HCT116 (cell line): ENCODE measurements around the gene LRRC8B. TPM values are rescaled to one million over a fixed set of nuclear protein-coding genes. Genes with fewer than 3 reads are reported as not detected.

Source experiments
- ATAC-seq: fragments of 200-7000 bp; cut with Tn5 transposase; 2 replicates; pipeline ENCODE4 v1.9.1; 2020; ENCODE audit warnings: mild to moderate bottlenecking, moderate library complexity
- BruUV-seq: library from RNA; stranded (reverse); fragments of 400-500 nt; replicated peaks from 2 replicates; lab custom pipeline; 2021; lab: Mats Ljungman, UMichigan
- CTCF ChIA-PET: fragments of 300-600 bp; sonication (Branson Sonifier 250); formaldehyde crosslinking; loops from one replicate; lab custom pipeline; 2021; ENCODE audit warnings: antibody characterized with exemption; lab: Charles Lee
- POLR2A ChIA-PET: fragments of 300-600, 350-600 bp; sonication (Branson Sonifier 250); formaldehyde crosslinking; loops from one replicate; lab custom pipeline; 2021; ENCODE audit warnings: antibody characterized with exemption; lab: Charles Lee
- RAD21 ChIA-PET, 2 experiments: fragments of 300-600 bp; sonication (Branson Sonifier 250); formaldehyde crosslinking; loops; one replicate each; lab custom pipeline; 2023; ENCODE audit warnings: low total read pairs in 2 of 2; ENCODE audit not compliant: uncharacterized antibody in 2 of 2, unreplicated experiment in 2 of 2, low non-redundant PET in 1 of 2; lab: Charles Lee
- DNase-seq: peaks from one replicate; pipeline ENCODE4 v3.0.0-alpha.2; 2010; ENCODE audit warnings: low read depth, low spot score
- H2AFZ ChIP-seq: fragments of 200-600 bp; shearing (Covaris generic), sonication (generic); 2 replicates; pipeline ENCODE4 v1.6.1; 2017; ENCODE audit warnings: low read depth, mixed run types, mixed read lengths, antibody characterized with exemption, low read length; ENCODE audit not compliant: poor library complexity, severe bottlenecking
- H3K27ac ChIP-seq: 2 replicates; pipeline ENCODE4 v1.5.1; 2012; ENCODE audit warnings: low read depth, low read length
- H3K27me3 ChIP-seq: fragments of 200-600 bp; sonication (generic); 2 replicates; pipeline ENCODE4 v1.6.1; 2016; ENCODE audit warnings: mixed run types, low read length, mixed read lengths; ENCODE audit not compliant: insufficient read depth
- H3K36me3 ChIP-seq, 2 experiments: fragments of 200-500 bp in 1 of 2; fragments of 200-600 bp in 1 of 2; sonication (Bioruptor generic) in 1 of 2; sonication (generic) in 1 of 2; 2 replicates each; pipeline versions ENCODE4 v1.5.1 to v1.6.1; 2014 to 2016; ENCODE audit warnings: low read length in 2 of 2, inconsistent platforms in 1 of 2, mixed read lengths in 1 of 2, mixed run types in 1 of 2; ENCODE audit not compliant: insufficient read depth in 2 of 2, control insufficient read depth in 1 of 2
- H3K4me1 ChIP-seq, 2 experiments: fragments of 200-600 bp in 1 of 2; sonication (generic) in 1 of 2; 2 replicates each; pipeline versions ENCODE4 v1.5.1 to v1.6.1; 2012 to 2017; ENCODE audit warnings: low read length in 2 of 2, inconsistent platforms in 1 of 2, mild to moderate bottlenecking in 1 of 2, mixed read lengths in 1 of 2, mixed run types in 1 of 2, moderate library complexity in 1 of 2; ENCODE audit not compliant: insufficient read depth in 2 of 2, control insufficient read depth in 1 of 2
- H3K4me2 ChIP-seq: fragments of 200-600 bp; sonication (generic); 2 replicates; pipeline ENCODE4 v1.6.1; 2017; ENCODE audit warnings: mixed run types, low read length, mixed read lengths
- H3K4me3 ChIP-seq, 2 experiments: fragments of 200-600 bp in 1 of 2; sonication (generic) in 1 of 2; replicated peaks in 1 of 2; 2 replicates each; pipeline ENCODE4 v1.5.1; 2011 to 2016; ENCODE audit warnings: low read length in 2 of 2, control low read depth in 1 of 2, low read depth in 1 of 2, mild to moderate bottlenecking in 1 of 2, mixed read lengths in 1 of 2, mixed run types in 1 of 2
- H3K79me2 ChIP-seq: fragments of 200-600 bp; sonication (generic); 2 replicates; pipeline ENCODE4 v1.6.1; 2017; ENCODE audit warnings: mild to moderate bottlenecking, mixed run types, low read length, moderate library complexity, mixed read lengths; ENCODE audit not compliant: insufficient read depth
- H3K9ac ChIP-seq: fragments of 200-600 bp; sonication (generic); 2 replicates; pipeline ENCODE4 v1.6.1; 2016; ENCODE audit warnings: low read length, mixed read lengths
- H3K9me2 ChIP-seq: fragments of 200-600 bp; sonication (generic), shearing (Covaris generic); 2 replicates; pipeline ENCODE4 v1.6.1; 2017; ENCODE audit warnings: mixed run types, mild to moderate bottlenecking, moderate library complexity; ENCODE audit not compliant: insufficient read depth
- H3K9me3 ChIP-seq, 2 experiments: fragments of 200-500 bp in 1 of 2; fragments of 200-600 bp in 1 of 2; sonication (Bioruptor generic) in 1 of 2; sonication (generic) in 1 of 2; 2 replicates each; pipeline ENCODE4 v1.6.1; 2014 to 2017; ENCODE audit warnings: low read length in 2 of 2, mixed read lengths in 2 of 2, inconsistent platforms in 1 of 2, low read depth in 1 of 2, mild to moderate bottlenecking in 1 of 2, mixed run types in 1 of 2, moderate library complexity in 1 of 2; ENCODE audit not compliant: control insufficient read depth in 1 of 2, insufficient read depth in 1 of 2
- H4K20me1 ChIP-seq: fragments of 200-600 bp; sonication (generic), shearing (Covaris generic); 2 replicates; pipeline ENCODE4 v1.6.1; 2017; ENCODE audit warnings: mixed run types, mild to moderate bottlenecking, moderate library complexity; ENCODE audit not compliant: insufficient read depth
- EGR1 ChIP-seq: IDR thresholded peaks from 2 replicates; pipeline ENCODE4 v1.6.1; 2012; ENCODE audit warnings: low read depth
- EZH2 ChIP-seq: fragments of 200-600 bp; sonication (generic); IDR thresholded peaks from 2 replicates; pipeline ENCODE4 v1.6.1; 2017; ENCODE audit warnings: antibody characterized with exemption, mixed run types
- EZH2phosphoT487 ChIP-seq: fragments of 200-600 bp; IDR thresholded peaks from 2 replicates; pipeline ENCODE4 v1.6.1; 2018; ENCODE audit warnings: antibody characterized with exemption, borderline replicate concordance
- FOSL1 ChIP-seq: IDR thresholded peaks from 2 replicates; pipeline ENCODE4 v1.6.1; 2012; ENCODE audit warnings: low read depth
- JUND ChIP-seq: IDR thresholded peaks from 2 replicates; pipeline ENCODE4 v1.6.1; 2012
- POLR2A ChIP-seq: IDR thresholded peaks from 2 replicates; pipeline ENCODE4 v1.7.0; 2011; ENCODE audit warnings: borderline replicate concordance; ENCODE audit not compliant: insufficient read depth, insufficient read length; ENCODE audit errors: extremely low read depth
- RAD21 ChIP-seq: IDR thresholded peaks from 2 replicates; pipeline ENCODE4 v1.6.1; 2012; ENCODE audit warnings: low read depth, mild to moderate bottlenecking
- SIN3A ChIP-seq: IDR thresholded peaks from 2 replicates; pipeline ENCODE4 v1.6.1; 2012; ENCODE audit warnings: low read depth
- TCF7L2 ChIP-seq: IDR thresholded peaks from 2 replicates; pipeline ENCODE4 v1.7.0; 2011; ENCODE audit warnings: borderline replicate concordance, inconsistent platforms; ENCODE audit not compliant: insufficient read depth, insufficient read length; ENCODE audit errors: extremely low read depth
- YY1 ChIP-seq: IDR thresholded peaks from 2 replicates; pipeline ENCODE4 v1.6.1; 2011; ENCODE audit warnings: low read length, low read depth, moderate library complexity, mild to moderate bottlenecking; ENCODE audit not compliant: insufficient replicate concordance; ENCODE audit errors: extremely low read depth
- ZFX ChIP-seq: fragments of 450-650 bp; IDR thresholded peaks from 2 replicates; pipeline ENCODE4 v1.6.1; 2017
- intact Hi-C: fragments of 100-400 bp; cut with micrococcal nuclease; formaldehyde crosslinking; loops from 2 replicates; pipeline ENCODE4 v1.10.0; 2022
- total RNA-seq: library from RNA; stranded (reverse); gene quantifications from one replicate; pipeline ENCODE4 v1.2.1, GENCODE V29; 2021; ENCODE audit not compliant: unreplicated experiment
- TF ChIP-seq, protein P1 (sequence below): IDR thresholded peaks from 2 replicates; pipeline ENCODE4 v1.6.1; 2012; ENCODE audit warnings: low read depth
- TF ChIP-seq, protein P2 (sequence below), 3 experiments: fragments of 200-600 bp in 1 of 3; sonication (generic) in 1 of 3; IDR thresholded peaks in 2 of 3; conservative IDR thresholded peaks in 1 of 3; 2 replicates each; pipeline ENCODE4 v1.5.1; 2012 to 2017; ENCODE audit warnings: low read depth in 2 of 3, low read length in 2 of 3, antibody characterized with exemption in 1 of 3, borderline replicate concordance in 1 of 3, control low read depth in 1 of 3, mild to moderate bottlenecking in 1 of 3, mixed read lengths in 1 of 3, mixed run types in 1 of 3, moderate library complexity in 1 of 3; ENCODE audit not compliant: insufficient read depth in 1 of 3

Gene LRRC8B
- total RNA-seq, 1 experiment from 2014 or later, result 17.9 TPM

DNA sequence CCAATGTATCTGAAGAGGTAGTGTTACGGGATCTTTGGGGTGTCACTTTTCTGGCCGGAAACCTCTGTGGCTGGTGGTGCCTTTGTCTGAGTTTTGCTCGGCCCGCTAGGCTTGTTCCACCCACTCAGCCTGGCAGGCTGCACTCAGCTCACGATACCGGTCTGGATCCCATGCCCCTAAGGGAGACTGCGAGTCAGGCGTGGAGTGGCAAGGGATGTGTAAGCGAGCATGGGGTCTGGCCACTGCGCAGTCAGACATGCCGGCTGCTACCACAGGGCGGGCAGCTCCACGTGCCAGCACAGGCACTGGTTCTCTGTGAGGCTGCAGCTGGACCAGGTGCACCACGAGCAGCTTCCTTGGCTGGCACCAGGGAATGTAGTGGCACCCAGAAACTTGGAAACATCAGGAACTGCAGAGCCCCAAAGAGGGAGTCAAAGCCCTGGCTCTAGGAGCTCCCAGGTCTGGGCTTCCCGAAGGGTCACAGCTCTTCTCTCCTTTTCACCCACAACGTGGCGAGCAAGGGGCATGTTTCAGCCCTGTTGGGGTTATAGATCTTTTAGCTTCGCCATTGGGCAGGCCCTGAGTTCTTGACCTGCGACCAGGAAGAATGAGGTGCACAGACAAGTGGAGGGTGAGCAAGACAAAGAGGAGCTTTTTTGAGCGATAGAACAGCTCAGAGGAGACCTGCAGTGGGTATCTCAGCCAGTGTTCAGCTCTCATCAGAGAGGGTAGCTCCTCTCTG lies 84.5 kb downstream of the LRRC8B start:
- ChIA-PET POLR2A (no interaction called here), CTCF (no interaction called here), RAD21 (no interaction called here)
- Histone ChIP-seq H3K27ac (no peak overlapping the region), H3K9ac (no peak overlapping the region), H2AFZ (no peak overlapping the region), H3K9me2 (no peaks in the 10 kb centered on the region), H3K4me1 (peaks cover 10 to 11% of the 10 kb centered on the region in 2 experiments; a peak in 3 of 4 replicates), H3K4me3 (no peak overlapping the region), H4K20me1 (no peaks in the 10 kb centered on the region), H3K9me3 (no peaks in the 10 kb centered on the region), H3K36me3 (no peaks in the 10 kb centered on the region), H3K79me2 (no peaks in the 10 kb centered on the region), H3K4me2 (no peak overlapping the region), H3K27me3 (no peaks in the 10 kb centered on the region)
- intact Hi-C loops, result no loop called here
- ATAC-seq (no peak), DNase-seq (no peak)
- no TSS peak for BruUV-seq
- TF ChIP-seq JUND, result no peak

DNA sequence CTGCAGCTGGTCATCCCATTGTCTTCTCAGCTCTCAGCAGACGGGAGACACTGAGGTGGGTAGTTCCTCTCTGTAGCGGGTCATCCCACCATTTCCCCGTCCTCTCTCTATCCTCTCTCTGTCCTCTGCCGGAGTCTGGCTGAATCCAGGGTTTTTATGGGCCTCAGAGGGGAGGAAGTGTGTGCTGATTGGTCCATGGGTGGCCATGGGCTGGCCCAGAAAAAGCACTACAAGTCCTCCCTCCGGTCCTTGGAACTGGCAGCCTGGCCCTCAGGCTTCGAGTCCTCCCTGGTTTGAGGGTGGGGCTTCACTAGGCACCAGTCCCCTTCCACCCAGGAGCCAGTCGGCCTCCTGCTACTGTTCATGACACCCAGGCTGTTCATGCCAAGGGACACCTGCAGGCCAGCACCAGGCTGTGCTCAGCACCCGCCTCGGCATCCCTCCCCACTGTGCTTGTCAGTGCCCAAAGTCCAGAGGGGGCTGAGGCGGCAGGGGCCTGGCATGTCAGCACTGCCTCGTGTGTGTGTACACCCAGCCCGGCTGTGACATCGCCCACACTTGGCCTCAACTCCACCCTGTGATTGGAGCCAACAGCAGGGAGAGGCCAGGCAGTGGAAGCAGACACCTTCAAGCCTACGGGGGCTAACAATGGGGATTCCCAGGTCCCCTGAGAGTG lies 85.3 kb downstream of the LRRC8B start:
- H3K27ac ChIP-seq, result no peak overlapping the region
- H3K9ac ChIP-seq, result no peak overlapping the region
- BruUV-seq, result no TSS peak
- POLR2A ChIA-PET, result no interaction called here
- no peaks in the 10 kb centered on the region for H3K9me3 ChIP-seq
- no peak overlapping the region for H3K4me3 ChIP-seq
- H4K20me1 ChIP-seq, result no peaks in the 10 kb centered on the region
- intact Hi-C loops, result no loop called here
- CTCF ChIA-PET, result no interaction called here
- no peaks in the 10 kb centered on the region for H3K27me3 ChIP-seq
- no peak overlapping the region for H3K4me2 ChIP-seq
- no peak overlapping the region for H2AFZ ChIP-seq
- H3K36me3 ChIP-seq, result no peaks in the 10 kb centered on the region
- RAD21 ChIA-PET, result no interaction called here
- no peak for DNase-seq
- ATAC-seq, result no peak
- H3K4me1 ChIP-seq, result peaks cover 10 to 11% of the 10 kb centered on the region in 2 experiments; a peak in 3 of 4 replicates
- no peaks in the 10 kb centered on the region for H3K9me2 ChIP-seq
- no peaks in the 10 kb centered on the region for H3K79me2 ChIP-seq
- no peak for TF ChIP-seq JUND
- no peak for TF ChIP-seq POLR2A
- TF ChIP-seq ZFX, result no peak
- no peak for TF ChIP-seq EZH2
- no peak for TF ChIP-seq YY1
- no peak for TF ChIP-seq FOSL1
- no peak for TF ChIP-seq EZH2phosphoT487
- TF ChIP-seq, protein P1, sequence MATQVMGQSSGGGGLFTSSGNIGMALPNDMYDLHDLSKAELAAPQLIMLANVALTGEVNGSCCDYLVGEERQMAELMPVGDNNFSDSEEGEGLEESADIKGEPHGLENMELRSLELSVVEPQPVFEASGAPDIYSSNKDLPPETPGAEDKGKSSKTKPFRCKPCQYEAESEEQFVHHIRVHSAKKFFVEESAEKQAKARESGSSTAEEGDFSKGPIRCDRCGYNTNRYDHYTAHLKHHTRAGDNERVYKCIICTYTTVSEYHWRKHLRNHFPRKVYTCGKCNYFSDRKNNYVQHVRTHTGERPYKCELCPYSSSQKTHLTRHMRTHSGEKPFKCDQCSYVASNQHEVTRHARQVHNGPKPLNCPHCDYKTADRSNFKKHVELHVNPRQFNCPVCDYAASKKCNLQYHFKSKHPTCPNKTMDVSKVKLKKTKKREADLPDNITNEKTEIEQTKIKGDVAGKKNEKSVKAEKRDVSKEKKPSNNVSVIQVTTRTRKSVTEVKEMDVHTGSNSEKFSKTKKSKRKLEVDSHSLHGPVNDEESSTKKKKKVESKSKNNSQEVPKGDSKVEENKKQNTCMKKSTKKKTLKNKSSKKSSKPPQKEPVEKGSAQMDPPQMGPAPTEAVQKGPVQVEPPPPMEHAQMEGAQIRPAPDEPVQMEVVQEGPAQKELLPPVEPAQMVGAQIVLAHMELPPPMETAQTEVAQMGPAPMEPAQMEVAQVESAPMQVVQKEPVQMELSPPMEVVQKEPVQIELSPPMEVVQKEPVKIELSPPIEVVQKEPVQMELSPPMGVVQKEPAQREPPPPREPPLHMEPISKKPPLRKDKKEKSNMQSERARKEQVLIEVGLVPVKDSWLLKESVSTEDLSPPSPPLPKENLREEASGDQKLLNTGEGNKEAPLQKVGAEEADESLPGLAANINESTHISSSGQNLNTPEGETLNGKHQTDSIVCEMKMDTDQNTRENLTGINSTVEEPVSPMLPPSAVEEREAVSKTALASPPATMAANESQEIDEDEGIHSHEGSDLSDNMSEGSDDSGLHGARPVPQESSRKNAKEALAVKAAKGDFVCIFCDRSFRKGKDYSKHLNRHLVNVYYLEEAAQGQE, result no peak
- TF ChIP-seq EGR1, result no peak
- TF ChIP-seq, protein P2, sequence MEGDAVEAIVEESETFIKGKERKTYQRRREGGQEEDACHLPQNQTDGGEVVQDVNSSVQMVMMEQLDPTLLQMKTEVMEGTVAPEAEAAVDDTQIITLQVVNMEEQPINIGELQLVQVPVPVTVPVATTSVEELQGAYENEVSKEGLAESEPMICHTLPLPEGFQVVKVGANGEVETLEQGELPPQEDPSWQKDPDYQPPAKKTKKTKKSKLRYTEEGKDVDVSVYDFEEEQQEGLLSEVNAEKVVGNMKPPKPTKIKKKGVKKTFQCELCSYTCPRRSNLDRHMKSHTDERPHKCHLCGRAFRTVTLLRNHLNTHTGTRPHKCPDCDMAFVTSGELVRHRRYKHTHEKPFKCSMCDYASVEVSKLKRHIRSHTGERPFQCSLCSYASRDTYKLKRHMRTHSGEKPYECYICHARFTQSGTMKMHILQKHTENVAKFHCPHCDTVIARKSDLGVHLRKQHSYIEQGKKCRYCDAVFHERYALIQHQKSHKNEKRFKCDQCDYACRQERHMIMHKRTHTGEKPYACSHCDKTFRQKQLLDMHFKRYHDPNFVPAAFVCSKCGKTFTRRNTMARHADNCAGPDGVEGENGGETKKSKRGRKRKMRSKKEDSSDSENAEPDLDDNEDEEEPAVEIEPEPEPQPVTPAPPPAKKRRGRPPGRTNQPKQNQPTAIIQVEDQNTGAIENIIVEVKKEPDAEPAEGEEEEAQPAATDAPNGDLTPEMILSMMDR (IDR thresholded peaks at IDR 0.05 in 2 of 3, conservative IDR thresholded peaks at IDR 0.05 in 1 of 3; ENCODE audit: borderline replicate concordance in 1 of 3, insufficient read depth in 1 of 3, low read depth in 2 of 3, low read length in 2 of 3), result no peak
- no peak for TF ChIP-seq RAD21
- no peak for TF ChIP-seq TCF7L2
- no peak for TF ChIP-seq SIN3A
